GM12864 (cell line): ENCODE data around the gene C22orf23.
A peak's percentile ranks its signal among the peaks of the same experiment; 100 is the strongest.

ENCODE experiments used
- DNase-seq: peaks from one replicate; pipeline ENCODE4 v3.0.0-alpha.2; 2011; ENCODE audit warnings: low read depth
- H3K4me3 ChIP-seq: 2 replicates; pipeline ENCODE4 v1.5.1; 2011; ENCODE audit warnings: mild to moderate bottlenecking, low read depth, low read length, control low read depth
- CTCF ChIP-seq: IDR thresholded peaks from 2 replicates; pipeline ENCODE4 v1.5.1; 2011; ENCODE audit warnings: low read depth, mild to moderate bottlenecking, moderate library complexity, low read length, control low read depth, inconsistent platforms; ENCODE audit errors: missing control alignments

Gene C22orf23

GRCh38 chr22:37898441-37899181, 54.8 kb downstream of the C22orf23 start:
- DNase-seq = no peak
- no peak for TF ChIP-seq CTCF
- no peak overlapping the region for H3K4me3 ChIP-seq

GRCh38 chr22:37897807-37898206, 55.6 kb downstream of the C22orf23 start:
- no peak for TF ChIP-seq CTCF
- no peak for DNase-seq
- no peak overlapping the region for H3K4me3 ChIP-seq

- DNase-seq = no peak
- H3K4me3 ChIP-seq = no peak overlapping the region
- no peak for TF ChIP-seq CTCF
Measured at GRCh38 chr22:37896939-37897338, 56.5 kb downstream of the C22orf23 start.

GRCh38 chr22:37896181-37896592, 57.2 kb downstream of the C22orf23 start:
- no peak overlapping the region for H3K4me3 ChIP-seq
- no peak for TF ChIP-seq CTCF
- DNase-seq = peak; percentile 39

GRCh38 chr22:37894939-37895670, 58.3 kb downstream of the C22orf23 start:
- no peak for TF ChIP-seq CTCF
- no peak for DNase-seq
- no peak overlapping the region for H3K4me3 ChIP-seq

- DNase-seq = no peak
- no peak overlapping the region for H3K4me3 ChIP-seq
- TF ChIP-seq CTCF = no peak
Measured at GRCh38 chr22:37893583-37893983, 59.8 kb downstream of the C22orf23 start.
